HG02981 (cell line): ENCODE data around the gene FCN1.

Experiments used
- ATAC-seq: cut with Tn5 transposase; IDR thresholded peaks from one replicate; pipeline ENCODE4 v1.9.1; 2021; ENCODE audit warnings: mild to moderate bottlenecking, moderate library complexity; ENCODE audit not compliant: unreplicated experiment

FCN1 gene

GRCh38 chr9:134951994-134952393 is 34.3 kb upstream of the FCN1 start:
- ATAC-seq = no peak

- no peak for ATAC-seq
Measured at GRCh38 chr9:134951461-134951860, 33.7 kb upstream of the FCN1 start.

- ATAC-seq = no peak
Measured at GRCh38 chr9:134950386-134951210, 32.9 kb upstream of the FCN1 start.

GRCh38 chr9:134949681-134950385 is 32.1 kb upstream of the FCN1 start:
- ATAC-seq = no peak

- no peak for ATAC-seq
Measured at GRCh38 chr9:134948149-134948548, 30.4 kb upstream of the FCN1 start.

- no peak for ATAC-seq
Measured at GRCh38 chr9:134947265-134947955, 29.7 kb upstream of the FCN1 start.

- no peak for ATAC-seq
Measured at GRCh38 chr9:134946663-134947062, 29.0 kb upstream of the FCN1 start.

- ATAC-seq = no peak
Measured at GRCh38 chr9:134945509-134946275, 28.0 kb upstream of the FCN1 start.

- ATAC-seq = no peak
Measured at GRCh38 chr9:134944916-134945315, 27.2 kb upstream of the FCN1 start.

- ATAC-seq = no peak
Measured at GRCh38 chr9:134944351-134944802, 26.7 kb upstream of the FCN1 start.

- no peak for ATAC-seq
Measured at GRCh38 chr9:134943836-134944235, 26.1 kb upstream of the FCN1 start.

- ATAC-seq = no peak
Measured at GRCh38 chr9:134943411-134943810, 25.7 kb upstream of the FCN1 start.

GRCh38 chr9:134942788-134943184 is 25.1 kb upstream of the FCN1 start:
- no peak for ATAC-seq

GRCh38 chr9:134942011-134942787 is 24.5 kb upstream of the FCN1 start:
- ATAC-seq = no peak

GRCh38 chr9:134940236-134941208 is 22.8 kb upstream of the FCN1 start:
- no peak for ATAC-seq

- no peak for ATAC-seq
Measured at GRCh38 chr9:134939836-134940235, 22.1 kb upstream of the FCN1 start.

GRCh38 chr9:134939080-134939733 is 21.5 kb upstream of the FCN1 start:
- ATAC-seq = no peak

- no peak for ATAC-seq
Measured at GRCh38 chr9:134938346-134939079, 20.8 kb upstream of the FCN1 start.
